Keratinocyte (primary cell): Measurements from ENCODE around the gene DDX47. TPM values are rescaled to one million over a fixed set of nuclear protein-coding genes. Genes with fewer than 3 reads are reported as not detected.
"Not testable (repeated sequence)": the region's sequence is repeated elsewhere in the genome, so short reads cannot be mapped to it uniquely, and the experiment has no call there.

Source experiments
- DNase-seq: peaks from one replicate; pipeline ENCODE4 v3.0.0-alpha.2; 2011; ENCODE audit warnings: low read depth, missing footprints, low spot score
- FAIRE-seq: peaks from 2 replicates; lab custom pipeline; 2011; peaks lifted over from hg19 to GRCh38; lab: Jason Lieb, UNC
- H2AFZ ChIP-seq: 2 replicates; pipeline ENCODE4 v1.6.0; 2012; ENCODE audit warnings: low read length, control low read depth, inconsistent platforms; ENCODE audit not compliant: control insufficient read depth
- H3K27ac ChIP-seq: 2 replicates; pipeline ENCODE4 v1.5.1; 2011; ENCODE audit warnings: low read length; ENCODE audit not compliant: control insufficient read depth, insufficient read depth
- H3K27me3 ChIP-seq: 3 replicates; pipeline ENCODE4 v1.6.0; 2011; ENCODE audit warnings: low read length; ENCODE audit not compliant: control insufficient read depth, insufficient read depth; ENCODE audit errors: extremely low read depth
- H3K36me3 ChIP-seq, 2 experiments: 2 replicates in 1 of 2; 3 replicates in 1 of 2; pipeline ENCODE4 v1.5.1; 2011; ENCODE audit warnings: low read length in 2 of 2, mild to moderate bottlenecking in 1 of 2; ENCODE audit not compliant: control insufficient read depth in 2 of 2, insufficient read depth in 2 of 2; ENCODE audit errors: extremely low read depth in 1 of 2
- H3K4me1 ChIP-seq: 3 replicates; pipeline ENCODE4 v1.5.1; 2011; ENCODE audit warnings: low read length; ENCODE audit not compliant: control insufficient read depth, insufficient read depth; ENCODE audit errors: extremely low read depth
- H3K4me2 ChIP-seq: 3 replicates; pipeline ENCODE4 v1.6.0; 2011; ENCODE audit warnings: low read depth, low read length; ENCODE audit not compliant: control insufficient read depth, insufficient read depth; ENCODE audit errors: extremely low read depth
- H3K4me3 ChIP-seq, 3 experiments: fragments of 200-600 bp in 1 of 3; sonication (generic) in 1 of 3; 2 replicates in 2 of 3; 3 replicates in 1 of 3; pipeline ENCODE4 v1.5.1; 2011 to 2016; ENCODE audit warnings: low read length in 3 of 3, mild to moderate bottlenecking in 3 of 3, control low read depth in 2 of 3, inconsistent platforms in 1 of 3, low read depth in 1 of 3, mixed read lengths in 1 of 3, mixed run types in 1 of 3, moderate library complexity in 1 of 3; ENCODE audit not compliant: control insufficient read depth in 2 of 3, insufficient read depth in 2 of 3; ENCODE audit errors: extremely low read depth in 1 of 3
- H3K79me2 ChIP-seq: 2 replicates; pipeline ENCODE4 v1.6.0; 2012; ENCODE audit warnings: low read length; ENCODE audit not compliant: control insufficient read depth, insufficient read depth
- H3K9ac ChIP-seq: 3 replicates; pipeline ENCODE4 v1.6.0; 2011; ENCODE audit warnings: low read length; ENCODE audit not compliant: control insufficient read depth, insufficient read depth; ENCODE audit errors: extremely low read depth
- H3K9me1 ChIP-seq: 3 replicates; pipeline ENCODE4 v1.6.0; 2011; ENCODE audit warnings: low read length; ENCODE audit not compliant: control insufficient read depth, insufficient read depth; ENCODE audit errors: extremely low read depth
- H3K9me3 ChIP-seq: 2 replicates; pipeline ENCODE4 v1.5.1; 2012; ENCODE audit warnings: low read depth, low read length; ENCODE audit not compliant: control insufficient read depth
- H4K20me1 ChIP-seq: 3 replicates; pipeline ENCODE4 v1.6.0; 2011; ENCODE audit warnings: low read length; ENCODE audit not compliant: control insufficient read depth, insufficient read depth; ENCODE audit errors: extremely low read depth
- EZH2 ChIP-seq: IDR thresholded peaks from one replicate; pipeline ENCODE4 v1.6.1; 2012; ENCODE audit warnings: inconsistent platforms, mild to moderate bottlenecking, low read length, moderate library complexity
- dilution Hi-C: fragments of 300-500 bp; cut with MboI; formaldehyde crosslinking; loops from one replicate; pipeline ENCODE4 v1.7.0; 2020; ENCODE audit warnings: low sequenced_read_pairs; ENCODE audit not compliant: extremely low pct_ligation_motif_present
- polyA plus RNA-seq, 5 experiments: library from polyadenylated mRNA; depleted of rRNA in 3 of 5; stranded (reverse) in 3 of 5; stranded (forward) in 1 of 5; unstranded in 1 of 5; fragments of >200 nt; gene quantifications; 1 replicate in 1 of 5; 2 replicates in 3 of 5; 3 replicates in 1 of 5; pipeline versions ENCODE4 v1.2.1 to v1.2.3, GENCODE V29; 2011 to 2012; ENCODE audit warnings: missing spikeins in 2 of 5, low read depth in 1 of 5, low replicate concordance in 1 of 5
- TF ChIP-seq, protein P1 (sequence below), 3 experiments: IDR thresholded peaks in 1 of 3; conservative IDR thresholded peaks in 1 of 3; optimal IDR thresholded peaks in 1 of 3; 2 replicates in 2 of 3; 3 replicates in 1 of 3; pipeline versions ENCODE3 to v1.5.1; 2011; ENCODE audit warnings: low read length in 3 of 3, mild to moderate bottlenecking in 3 of 3, moderate library complexity in 2 of 3, control low read depth in 1 of 3, inconsistent platforms in 1 of 3; ENCODE audit not compliant: insufficient read depth in 2 of 3; ENCODE audit errors: extremely low read depth in 1 of 3

The DDX47 gene
- polyA plus RNA-seq, 1 donor (not counting 4 experiments of a cell fraction or from before 2014, with no cell fraction given), result 90.2 TPM

DNA sequence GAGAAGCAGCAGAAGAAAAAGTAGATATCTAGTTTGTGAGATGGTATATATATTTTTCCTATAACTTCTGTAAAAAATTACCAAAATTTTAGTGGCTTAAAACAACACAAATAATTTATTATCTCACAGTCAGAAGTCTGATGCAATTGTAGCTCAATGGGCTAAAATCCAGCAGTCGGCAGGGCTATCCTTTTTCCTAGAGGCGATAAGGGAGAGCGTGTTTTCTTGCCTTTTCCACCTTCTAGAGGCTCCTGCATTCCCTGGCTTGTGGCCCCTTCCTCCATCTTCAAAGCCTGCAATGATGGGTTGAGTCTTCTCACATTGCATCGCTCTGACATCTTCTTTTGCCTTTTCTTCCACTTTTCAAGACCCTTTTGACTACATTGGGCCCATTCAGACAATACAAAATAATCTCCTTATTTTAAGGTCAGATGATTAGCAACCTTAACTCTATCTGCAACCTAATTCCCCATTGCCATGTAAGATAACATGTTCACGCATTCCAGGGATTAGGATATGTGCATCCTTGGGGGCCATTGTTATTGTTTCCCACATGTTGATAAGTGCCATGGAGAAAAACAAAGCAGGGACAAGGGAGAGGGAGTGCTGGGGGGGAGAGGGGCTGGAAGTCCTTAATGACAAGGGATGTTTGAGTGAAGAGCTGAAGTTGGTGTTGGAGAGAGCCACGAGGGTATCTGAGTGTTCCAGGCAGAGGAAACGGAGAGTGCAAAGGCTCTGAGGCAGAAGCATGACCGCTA is 13.8 kb upstream of the DDX47 start:
- no peak for DNase-seq

DNA sequence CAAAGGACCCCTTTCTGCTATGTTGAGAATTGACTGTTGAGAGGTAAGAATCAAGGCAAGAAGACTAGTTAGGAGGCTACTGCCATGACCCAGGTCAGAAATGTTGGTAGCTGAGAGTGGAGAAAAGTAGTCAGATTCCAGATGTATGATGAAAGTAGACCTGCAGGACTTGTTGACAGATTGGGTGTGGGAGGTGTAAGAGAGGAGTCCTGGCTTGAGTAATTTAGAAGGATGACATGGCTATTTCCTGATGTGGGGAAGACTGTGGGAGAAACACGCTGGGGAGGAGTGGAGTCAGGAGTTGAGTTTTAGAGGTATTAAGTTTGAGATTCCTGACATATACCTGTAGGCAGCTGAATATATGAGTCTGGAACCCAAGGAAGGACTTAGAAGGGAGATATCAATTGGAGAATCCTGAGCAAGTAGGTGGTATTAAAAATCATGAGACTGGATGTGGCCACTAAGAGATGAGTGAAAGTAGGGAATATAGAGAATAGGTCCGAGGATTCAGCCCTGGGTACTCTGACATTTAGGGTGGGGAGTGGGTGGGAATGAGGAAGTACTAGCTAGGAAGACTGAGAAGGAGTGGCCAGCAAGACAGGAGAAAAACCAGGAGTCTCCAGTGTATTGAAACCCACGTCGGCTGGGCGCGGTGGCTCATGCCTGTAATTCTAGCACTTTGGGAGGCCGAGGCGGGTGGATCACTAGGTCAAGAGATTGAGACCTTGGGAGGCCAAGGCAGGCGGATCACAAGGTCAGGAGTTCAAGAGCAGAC is 12.6 kb upstream of the DDX47 start:
- Histone ChIP-seq H2AFZ (peak overlapping the region; percentile 60), H3K4me2 (no peak overlapping the region), H3K9me1 (no peaks in the 10 kb centered on the region), H3K9me3 (no peaks in the 10 kb centered on the region), H3K79me2 (no peaks in the 10 kb centered on the region), H3K27me3 (no peaks in the 10 kb centered on the region), H3K27ac (peak overlapping the region; percentile 60), H3K36me3 (no peaks in the 10 kb centered on the region), H3K4me3 (no peak overlapping the region), H4K20me1 (no peaks in the 10 kb centered on the region), H3K4me1 (peaks cover 32% of the 10 kb centered on the region), H3K9ac (no peak overlapping the region)
- FAIRE-seq (peak; percentile 69), DNase-seq (no peak)
- no peak for TF ChIP-seq EZH2
- TF ChIP-seq, protein P1, sequence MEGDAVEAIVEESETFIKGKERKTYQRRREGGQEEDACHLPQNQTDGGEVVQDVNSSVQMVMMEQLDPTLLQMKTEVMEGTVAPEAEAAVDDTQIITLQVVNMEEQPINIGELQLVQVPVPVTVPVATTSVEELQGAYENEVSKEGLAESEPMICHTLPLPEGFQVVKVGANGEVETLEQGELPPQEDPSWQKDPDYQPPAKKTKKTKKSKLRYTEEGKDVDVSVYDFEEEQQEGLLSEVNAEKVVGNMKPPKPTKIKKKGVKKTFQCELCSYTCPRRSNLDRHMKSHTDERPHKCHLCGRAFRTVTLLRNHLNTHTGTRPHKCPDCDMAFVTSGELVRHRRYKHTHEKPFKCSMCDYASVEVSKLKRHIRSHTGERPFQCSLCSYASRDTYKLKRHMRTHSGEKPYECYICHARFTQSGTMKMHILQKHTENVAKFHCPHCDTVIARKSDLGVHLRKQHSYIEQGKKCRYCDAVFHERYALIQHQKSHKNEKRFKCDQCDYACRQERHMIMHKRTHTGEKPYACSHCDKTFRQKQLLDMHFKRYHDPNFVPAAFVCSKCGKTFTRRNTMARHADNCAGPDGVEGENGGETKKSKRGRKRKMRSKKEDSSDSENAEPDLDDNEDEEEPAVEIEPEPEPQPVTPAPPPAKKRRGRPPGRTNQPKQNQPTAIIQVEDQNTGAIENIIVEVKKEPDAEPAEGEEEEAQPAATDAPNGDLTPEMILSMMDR (optimal IDR thresholded peaks at IDR 0.05 in 1 of 3, IDR thresholded peaks at IDR 0.05 in 1 of 3, conservative IDR thresholded peaks at IDR 0.05 in 1 of 3; ENCODE audit: extremely low read depth in 1 of 3, insufficient read depth in 2 of 3, low read length in 3 of 3), result no peak
- dilution Hi-C loops, result no loop called here

More for the DNA sequence above, 13.8 kb upstream of the DDX47 start:
- no peaks in the 10 kb centered on the region for H4K20me1 ChIP-seq
- no peak overlapping the region for H3K9ac ChIP-seq
- no peak overlapping the region for H3K4me2 ChIP-seq
- H3K9me1 ChIP-seq, result no peaks in the 10 kb centered on the region
- no peaks in the 10 kb centered on the region for H3K27me3 ChIP-seq
- TF ChIP-seq, protein P1 (optimal IDR thresholded peaks at IDR 0.05 in 1 of 3, IDR thresholded peaks at IDR 0.05 in 1 of 3, conservative IDR thresholded peaks at IDR 0.05 in 1 of 3; ENCODE audit: extremely low read depth in 1 of 3, insufficient read depth in 2 of 3, low read length in 3 of 3), result no peak
- no peak for TF ChIP-seq EZH2
- dilution Hi-C loops, result no loop called here
- H3K4me3 ChIP-seq, result no peak overlapping the region
- FAIRE-seq, result no peak
- no peaks in the 10 kb centered on the region for H3K9me3 ChIP-seq
- no peak overlapping the region for H2AFZ ChIP-seq
- H3K27ac ChIP-seq, result no peak overlapping the region
- peaks cover 25% of the 10 kb centered on the region for H3K4me1 ChIP-seq
- no peaks in the 10 kb centered on the region for H3K36me3 ChIP-seq
- H3K79me2 ChIP-seq, result no peaks in the 10 kb centered on the region

DNA sequence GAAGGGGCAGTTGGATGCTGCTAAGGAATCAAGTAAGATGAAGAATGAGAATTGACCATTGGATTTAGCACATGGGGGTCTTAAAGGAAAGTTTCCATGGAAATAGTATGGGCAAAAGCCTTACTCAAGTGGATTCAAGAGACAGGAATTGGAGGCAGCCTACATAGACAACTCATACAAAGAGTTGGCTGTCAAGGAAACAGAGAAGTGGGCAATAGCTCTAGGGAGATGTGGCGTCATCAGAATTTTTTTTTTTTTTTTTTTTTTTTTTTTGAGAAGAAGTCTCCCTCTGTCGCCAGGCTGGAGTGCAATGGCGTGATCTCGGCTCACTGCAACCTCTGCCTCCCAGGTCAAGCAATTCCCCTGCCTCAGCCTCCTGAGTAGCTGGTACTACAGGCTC is 11.5 kb upstream of the DDX47 start:
- H3K9me1 ChIP-seq, H2AFZ ChIP-seq, H3K27me3 ChIP-seq, dilution Hi-C loops, H3K9ac ChIP-seq, H3K4me3 ChIP-seq, H3K4me2 ChIP-seq, H3K36me3 ChIP-seq, FAIRE-seq, DNase-seq, H3K9me3 ChIP-seq, H4K20me1 ChIP-seq, H3K79me2 ChIP-seq: not testable (repeated sequence)
- Histone ChIP-seq H3K4me1 (peaks cover 32% of the 10 kb centered on the region), H3K27ac (peak overlapping the region; percentile 13)
